GM12878 (cell line): ENCODE data around the gene PCBP1. TPM values are rescaled to one million over a fixed set of nuclear protein-coding genes. Genes with fewer than 3 reads are reported as not detected.

Source experiments
- ATAC-seq: fragments of 200-7000 bp; cut with Tn5 transposase; 3 replicates; pipeline ENCODE4 v1.9.1; 2020; ENCODE audit warnings: mild to moderate bottlenecking, moderate library complexity
- BruUV-seq: library from RNA; stranded (reverse); fragments of 400-500 nt; replicated peaks from 2 replicates; lab custom pipeline; 2021; lab: Mats Ljungman, UMichigan
- CTCF ChIA-PET: fragments of 300-600 bp; sonication (Branson Sonifier 250); formaldehyde crosslinking; extraction: SDS; loops from one replicate; lab custom pipeline; 2021; ENCODE audit warnings: inconsistent platforms; lab: Yijun Ruan, JAX
- POLR2A ChIA-PET: fragments of 350-600 bp; formaldehyde crosslinking; extraction: SDS; loops from one replicate; lab custom pipeline; 2021; ENCODE audit warnings: inconsistent platforms; lab: Charles Lee
- RAD21 ChIA-PET: fragments of 300-600 bp; sonication (Branson Sonifier 250); formaldehyde crosslinking; loops from one replicate; lab custom pipeline; 2023; ENCODE audit warnings: antibody characterized with exemption; ENCODE audit not compliant: unreplicated experiment; lab: Charles Lee
- SMC1A ChIA-PET: fragments of 300-600 bp; sonication (Branson Sonifier 250); formaldehyde crosslinking; loops from one replicate; lab custom pipeline; 2023; ENCODE audit not compliant: unreplicated experiment, uncharacterized antibody; lab: Charles Lee
- DNase-seq: peaks from one replicate; pipeline ENCODE4 v3.0.0-alpha.2; 2011; ENCODE audit warnings: low read depth, low spot score
- FAIRE-seq: peaks from 3 replicates; lab custom pipeline; 2011; peaks lifted over from hg19 to GRCh38; lab: Jason Lieb, UNC
- H2AFZ ChIP-seq: 2 replicates; pipeline ENCODE4 v1.6.0; 2011; ENCODE audit warnings: low read depth, low read length, control low read depth; ENCODE audit not compliant: control insufficient read depth
- H3K27ac ChIP-seq: 2 replicates; pipeline ENCODE4 v1.5.1; 2011; ENCODE audit warnings: control low read depth; ENCODE audit not compliant: control insufficient read depth, insufficient read depth
- H3K27me3 ChIP-seq, 2 experiments: replicated peaks in 1 of 2; 2 replicates each; pipeline versions ENCODE4 v1.6.0 to v1.6.1; 2011; ENCODE audit warnings: low read length in 1 of 2; ENCODE audit not compliant: control insufficient read depth in 2 of 2, insufficient read depth in 2 of 2
- H3K36me3 ChIP-seq, 2 experiments: 2 replicates each; pipeline ENCODE4 v1.5.1; 2011; ENCODE audit warnings: low read length in 1 of 2; ENCODE audit not compliant: control insufficient read depth in 2 of 2, insufficient read depth in 2 of 2
- H3K4me1 ChIP-seq: 2 replicates; pipeline ENCODE4 v1.6.1; 2011; ENCODE audit warnings: mild to moderate bottlenecking, low read length, moderate library complexity, mixed read lengths; ENCODE audit not compliant: control insufficient read depth, insufficient read depth
- H3K4me2 ChIP-seq: 2 replicates; pipeline ENCODE4 v1.6.0; 2011; ENCODE audit warnings: control low read depth; ENCODE audit not compliant: control insufficient read depth, insufficient read depth
- H3K4me3 ChIP-seq: fragments of 200-600 bp; sonication (generic); 2 replicates; pipeline ENCODE4 v1.5.1; 2016
- H3K79me2 ChIP-seq: 2 replicates; pipeline ENCODE4 v1.6.0; 2011; ENCODE audit warnings: low read length; ENCODE audit not compliant: control insufficient read depth, insufficient read depth
- H3K9ac ChIP-seq: 2 replicates; pipeline ENCODE4 v1.8.0; 2011; ENCODE audit warnings: low read length, control low read depth, mixed read lengths; ENCODE audit not compliant: control insufficient read depth, insufficient read depth
- H3K9me3 ChIP-seq: replicated peaks from 3 replicates; pipeline ENCODE4 v1.5.1; 2011; ENCODE audit warnings: mild to moderate bottlenecking, low read length; ENCODE audit not compliant: control insufficient read depth, insufficient read depth
- H4K20me1 ChIP-seq: 2 replicates; pipeline ENCODE4 v1.6.0; 2011; ENCODE audit not compliant: control insufficient read depth, insufficient read depth
- BACH1 ChIP-seq: fragments of 450-650 bp; IDR thresholded peaks from 2 replicates; pipeline ENCODE4 v1.6.1; 2017; ENCODE audit warnings: mild to moderate bottlenecking, borderline replicate concordance
- CHD2 ChIP-seq: IDR thresholded peaks from 2 replicates; pipeline ENCODE4 v1.6.1; 2011; ENCODE audit warnings: low read depth, low read length, improper control_type of control experiment, borderline replicate concordance
- MYC ChIP-seq: IDR thresholded peaks from 2 replicates; pipeline ENCODE4 v1.6.1; 2011; ENCODE audit warnings: mild to moderate bottlenecking, low read length, moderate library complexity, inconsistent platforms; ENCODE audit not compliant: insufficient read depth, insufficient replicate concordance, insufficient read length, severe bottlenecking
- NFIC ChIP-seq: IDR thresholded peaks from 2 replicates; pipeline ENCODE4 v1.6.1; 2012; ENCODE audit warnings: low read depth, mild to moderate bottlenecking, inconsistent platforms, low read length, moderate library complexity
- POU2F2 ChIP-seq: IDR thresholded peaks from 3 replicates; pipeline ENCODE4 v1.6.1; 2011; ENCODE audit warnings: low read depth, mild to moderate bottlenecking, low read length, borderline replicate concordance
- SMC3 ChIP-seq: IDR thresholded peaks from 2 replicates; pipeline ENCODE4 v1.6.1; 2011; ENCODE audit warnings: low read length, improper control_type of control experiment, borderline replicate concordance
- TAF1 ChIP-seq: IDR thresholded peaks from 2 replicates; pipeline ENCODE4 v1.6.1; 2011; ENCODE audit warnings: mild to moderate bottlenecking, low read depth, low read length, borderline replicate concordance
- ZNF217 ChIP-seq: fragments of 450-650 bp; IDR thresholded peaks from 2 replicates; pipeline ENCODE4 v1.6.1; 2017; ENCODE audit warnings: antibody characterized with exemption, mild to moderate bottlenecking
- WGBS: methylation state at CpG from one replicate; pipeline ENCODE4 v1.1.6; 2016; ENCODE audit warnings: low lambda C conversion rate; ENCODE audit not compliant: insufficient replicate concordance, insufficient coverage; ENCODE audit errors: missing lambda C conversion rate; 5-methylcytosine and 5-hydroxymethylcytosine counted together
- in situ Hi-C: fragments of 300-500 bp; cut with MboI; formaldehyde crosslinking; loops from 9 replicates; pipeline ENCODE4 v1.14.3; 2018; ENCODE audit warnings: mixed read lengths
- intact Hi-C: fragments of 100-400 bp; cut with micrococcal nuclease; formaldehyde crosslinking; loops from one replicate; pipeline ENCODE4 v1.14.2; 2022; ENCODE audit not compliant: unreplicated experiment
- polyA plus RNA-seq, 11 experiments: library from polyadenylated mRNA; depleted of rRNA in 4 of 11; unstranded in 6 of 11; stranded (reverse) in 5 of 11; fragments of >200 nt; fragmentation: Nextera tagmentation in 4 of 11; fragmentation: Illumina TruSeq in 1 of 11; extraction: Ambion mirVana in 4 of 11; extraction: Trizol in 1 of 11; gene quantifications; 1 replicate in 1 of 11; 2 replicates in 10 of 11; pipeline versions ENCODE4 v1.2.1 to v1.2.3, GENCODE V29; 2011 to 2016; ENCODE audit warnings: inconsistent platforms in 2 of 11, missing spikeins in 2 of 11, low read depth in 1 of 11
- total RNA-seq, 4 experiments: library from RNA; depleted of rRNA in 3 of 4; stranded (reverse); fragments of >200 nt in 3 of 4; fragmentation: Illumina TruSeq in 1 of 4; extraction: Trizol in 1 of 4; gene quantifications; 2 replicates each; pipeline versions ENCODE4 v1.2.1 to v1.2.3, GENCODE V29; 2013 to 2021
- TF ChIP-seq, protein P1 (sequence below): fragments of 450-650 bp; formaldehyde crosslinking; IDR thresholded peaks from 2 replicates; pipeline ENCODE4 v1.5.0; 2022; ENCODE audit warnings: mild to moderate bottlenecking, missing genetic modification characterization
- TF ChIP-seq, protein P2 (sequence below): fragments of 450-650 bp; formaldehyde crosslinking; IDR thresholded peaks from 2 replicates; pipeline ENCODE4 v1.4.0; 2022; ENCODE audit warnings: mild to moderate bottlenecking, moderate library complexity
- TF ChIP-seq, protein P3 (sequence below): IDR thresholded peaks from 2 replicates; pipeline ENCODE4 v1.6.1; 2012; ENCODE audit warnings: low read depth, low read length, improper control_type of control experiment
- TF ChIP-seq, protein P4 (sequence below): fragments of 450-650 bp; IDR thresholded peaks from 2 replicates; pipeline ENCODE4 v1.6.1; 2017; ENCODE audit warnings: low read depth, mild to moderate bottlenecking, moderate library complexity

PCBP1 gene
- total and polyA plus RNA-seq, 10 of the 15 experiments (the other 5 are each of a cell fraction or from before 2014, with no cell fraction given): 24.4 to 494 (median 130) TPM

DNA sequence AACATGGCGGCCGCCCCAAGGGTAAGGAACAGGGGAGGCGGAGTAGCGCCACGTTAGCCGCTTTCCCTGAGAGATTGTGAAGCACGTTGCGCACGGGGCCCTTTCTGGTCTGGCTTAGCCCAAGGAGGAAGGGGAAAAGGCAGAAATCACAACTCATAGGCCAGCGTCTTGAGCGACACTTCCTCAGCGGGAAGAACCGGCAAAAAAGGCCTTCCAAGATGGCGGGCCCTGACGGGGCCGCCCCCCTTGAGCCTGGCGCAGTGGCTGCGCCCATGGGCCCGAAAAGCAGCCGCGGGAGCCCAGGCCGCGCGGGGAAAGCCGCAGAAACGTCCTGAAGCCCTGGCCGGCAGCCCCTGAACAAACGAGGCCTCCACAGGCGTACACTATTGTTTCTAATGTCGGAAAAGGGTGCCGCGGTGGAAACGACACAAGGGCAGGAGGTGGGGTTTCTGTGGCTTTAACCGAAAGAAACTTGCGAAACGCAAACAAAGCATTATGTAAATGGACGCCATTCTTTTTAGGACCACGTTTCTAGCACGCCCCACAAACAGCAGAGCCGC is 919 bp upstream of the PCBP1 start:
- H3K4me3 ChIP-seq: peak overlapping the region; percentile 69
- intact Hi-C loops: loop anchor here (1.0 to 5.0 kb wide), 7 partner anchors 22 to 216 kb away; partner anchors contain the start of genes C2orf42, FAM136A, MXD1 and TIA1
- no peaks in the 10 kb centered on the region for H3K27me3 ChIP-seq
- in situ Hi-C loops: no loop called here
- H3K27ac ChIP-seq: peak overlapping the region; percentile 100
- DNase-seq (peak; percentile 77), ATAC-seq (peak; percentile 38), FAIRE-seq (no peak)
- H4K20me1 ChIP-seq: no peaks in the 10 kb centered on the region
- peaks cover 67% of the 10 kb centered on the region for H3K79me2 ChIP-seq
- H3K9me3 ChIP-seq: no peaks in the 10 kb centered on the region; the same call in 1 of the 3 replicates
- BruUV-seq: no TSS peak
- H3K9ac ChIP-seq: peak overlapping the region; percentile 92
- ChIA-PET CTCF (interaction anchor here (0.7 to 8.6 kb wide), 10 partner anchors 16 to 174 kb away, joined by 3 to 119 read pairs (median 6); partner anchors contain the start of gene MXD1), POLR2A (interaction anchor here (0.7 to 13.4 kb wide), 10 partner anchors 8 to 300 kb away, joined by 3 to 187 read pairs (median 48); partner anchors contain the start of gene MXD1), SMC1A (interaction anchor here (1.5 to 9.8 kb wide), 14 partner anchors 15 to 172 kb away, joined by 5 to 170 read pairs (median 38); partner anchors contain the start of genes C2orf42 and MXD1), RAD21 (interaction anchor here (0.6 to 10.7 kb wide), 14 partner anchors 9 to 345 kb away, joined by 3 to 181 read pairs (median 40); partner anchors contain the start of genes ANXA4, MXD1 and SNRPG)
- WGBS: under 1% methylated on average over 40 of the region's 40 CpGs
- peak overlapping the region; percentile 94 for H3K4me2 ChIP-seq
- peaks cover 3 to 15% of the 10 kb centered on the region in 2 experiments for H3K36me3 ChIP-seq
- H2AFZ ChIP-seq: peak overlapping the region; percentile 68
- peaks cover 35% of the 10 kb centered on the region for H3K4me1 ChIP-seq
- peak; percentile 67 for TF ChIP-seq MYC
- peak; percentile 54; the same call in 1 of the 2 replicates for TF ChIP-seq CHD2
- TF ChIP-seq, protein P1, sequence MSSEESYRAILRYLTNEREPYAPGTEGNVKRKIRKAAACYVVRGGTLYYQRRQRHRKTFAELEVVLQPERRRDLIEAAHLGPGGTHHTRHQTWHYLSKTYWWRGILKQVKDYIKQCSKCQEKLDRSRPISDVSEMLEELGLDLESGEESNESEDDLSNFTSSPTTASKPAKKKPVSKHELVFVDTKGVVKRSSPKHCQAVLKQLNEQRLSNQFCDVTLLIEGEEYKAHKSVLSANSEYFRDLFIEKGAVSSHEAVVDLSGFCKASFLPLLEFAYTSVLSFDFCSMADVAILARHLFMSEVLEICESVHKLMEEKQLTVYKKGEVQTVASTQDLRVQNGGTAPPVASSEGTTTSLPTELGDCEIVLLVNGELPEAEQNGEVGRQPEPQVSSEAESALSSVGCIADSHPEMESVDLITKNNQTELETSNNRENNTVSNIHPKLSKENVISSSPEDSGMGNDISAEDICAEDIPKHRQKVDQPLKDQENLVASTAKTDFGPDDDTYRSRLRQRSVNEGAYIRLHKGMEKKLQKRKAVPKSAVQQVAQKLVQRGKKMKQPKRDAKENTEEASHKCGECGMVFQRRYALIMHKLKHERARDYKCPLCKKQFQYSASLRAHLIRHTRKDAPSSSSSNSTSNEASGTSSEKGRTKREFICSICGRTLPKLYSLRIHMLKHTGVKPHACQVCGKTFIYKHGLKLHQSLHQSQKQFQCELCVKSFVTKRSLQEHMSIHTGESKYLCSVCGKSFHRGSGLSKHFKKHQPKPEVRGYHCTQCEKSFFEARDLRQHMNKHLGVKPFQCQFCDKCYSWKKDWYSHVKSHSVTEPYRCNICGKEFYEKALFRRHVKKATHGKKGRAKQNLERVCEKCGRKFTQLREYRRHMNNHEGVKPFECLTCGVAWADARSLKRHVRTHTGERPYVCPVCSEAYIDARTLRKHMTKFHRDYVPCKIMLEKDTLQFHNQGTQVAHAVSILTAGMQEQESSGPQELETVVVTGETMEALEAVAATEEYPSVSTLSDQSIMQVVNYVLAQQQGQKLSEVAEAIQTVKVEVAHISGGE (CRISPR knock-in tag): no peak
- no peak for TF ChIP-seq ZNF217
- TF ChIP-seq NFIC: no peak
- TF ChIP-seq POU2F2: peak; percentile 92
- no peak for TF ChIP-seq SMC3
- peak; percentile 71 for TF ChIP-seq BACH1
- TF ChIP-seq, protein P2, sequence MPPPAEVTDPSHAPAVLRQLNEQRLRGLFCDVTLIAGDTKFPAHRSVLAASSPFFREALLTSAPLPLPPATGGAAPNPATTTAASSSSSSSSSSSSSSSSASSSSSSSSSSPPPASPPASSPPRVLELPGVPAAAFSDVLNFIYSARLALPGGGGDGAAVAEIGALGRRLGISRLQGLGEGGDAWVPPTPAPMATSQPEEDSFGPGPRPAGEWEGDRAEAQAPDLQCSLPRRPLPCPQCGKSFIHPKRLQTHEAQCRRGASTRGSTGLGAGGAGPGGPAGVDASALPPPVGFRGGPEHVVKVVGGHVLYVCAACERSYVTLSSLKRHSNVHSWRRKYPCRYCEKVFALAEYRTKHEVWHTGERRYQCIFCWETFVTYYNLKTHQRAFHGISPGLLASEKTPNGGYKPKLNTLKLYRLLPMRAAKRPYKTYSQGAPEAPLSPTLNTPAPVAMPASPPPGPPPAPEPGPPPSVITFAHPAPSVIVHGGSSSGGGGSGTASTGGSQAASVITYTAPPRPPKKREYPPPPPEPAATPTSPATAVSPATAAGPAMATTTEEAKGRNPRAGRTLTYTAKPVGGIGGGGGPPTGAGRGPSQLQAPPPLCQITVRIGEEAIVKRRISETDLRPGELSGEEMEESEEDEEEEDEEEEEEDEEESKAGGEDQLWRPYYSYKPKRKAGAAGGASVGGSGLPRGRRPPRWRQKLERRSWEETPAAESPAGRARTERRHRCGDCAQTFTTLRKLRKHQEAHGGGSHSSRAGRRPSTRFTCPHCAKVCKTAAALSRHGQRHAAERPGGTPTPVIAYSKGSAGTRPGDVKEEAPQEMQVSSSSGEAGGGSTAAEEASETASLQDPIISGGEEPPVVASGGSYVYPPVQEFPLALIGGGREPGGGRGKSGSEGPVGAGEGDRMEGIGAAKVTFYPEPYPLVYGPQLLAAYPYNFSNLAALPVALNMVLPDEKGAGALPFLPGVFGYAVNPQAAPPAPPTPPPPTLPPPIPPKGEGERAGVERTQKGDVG (CRISPR knock-in tag): 0 out of 2 replicates have a peak, but pooled peaks have one; percentile 65
- peak; percentile 84; the same call in 1 of the 2 replicates for TF ChIP-seq TAF1
- TF ChIP-seq, protein P3, sequence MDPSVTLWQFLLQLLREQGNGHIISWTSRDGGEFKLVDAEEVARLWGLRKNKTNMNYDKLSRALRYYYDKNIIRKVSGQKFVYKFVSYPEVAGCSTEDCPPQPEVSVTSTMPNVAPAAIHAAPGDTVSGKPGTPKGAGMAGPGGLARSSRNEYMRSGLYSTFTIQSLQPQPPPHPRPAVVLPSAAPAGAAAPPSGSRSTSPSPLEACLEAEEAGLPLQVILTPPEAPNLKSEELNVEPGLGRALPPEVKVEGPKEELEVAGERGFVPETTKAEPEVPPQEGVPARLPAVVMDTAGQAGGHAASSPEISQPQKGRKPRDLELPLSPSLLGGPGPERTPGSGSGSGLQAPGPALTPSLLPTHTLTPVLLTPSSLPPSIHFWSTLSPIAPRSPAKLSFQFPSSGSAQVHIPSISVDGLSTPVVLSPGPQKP: no peak
- TF ChIP-seq, protein P4, sequence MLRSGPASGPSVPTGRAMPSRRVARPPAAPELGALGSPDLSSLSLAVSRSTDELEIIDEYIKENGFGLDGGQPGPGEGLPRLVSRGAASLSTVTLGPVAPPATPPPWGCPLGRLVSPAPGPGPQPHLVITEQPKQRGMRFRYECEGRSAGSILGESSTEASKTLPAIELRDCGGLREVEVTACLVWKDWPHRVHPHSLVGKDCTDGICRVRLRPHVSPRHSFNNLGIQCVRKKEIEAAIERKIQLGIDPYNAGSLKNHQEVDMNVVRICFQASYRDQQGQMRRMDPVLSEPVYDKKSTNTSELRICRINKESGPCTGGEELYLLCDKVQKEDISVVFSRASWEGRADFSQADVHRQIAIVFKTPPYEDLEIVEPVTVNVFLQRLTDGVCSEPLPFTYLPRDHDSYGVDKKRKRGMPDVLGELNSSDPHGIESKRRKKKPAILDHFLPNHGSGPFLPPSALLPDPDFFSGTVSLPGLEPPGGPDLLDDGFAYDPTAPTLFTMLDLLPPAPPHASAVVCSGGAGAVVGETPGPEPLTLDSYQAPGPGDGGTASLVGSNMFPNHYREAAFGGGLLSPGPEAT: peak; percentile 84
